ENCODE data around the gene SUDS3.

SUDS3 gene

GRCh38 chr12:118417942-118418341 is 41.6 kb downstream of the SUDS3 start:
- Histone ChIP-seq H3K27ac (no peak overlapping the region), H3K9me3 (no peaks in the 10 kb centered on the region), H3K4me1 (ENCODE audit: control insufficient read depth in 1 of 2, insufficient read depth in 1 of 2, low read depth in 1 of 2, low read length in 1 of 2) (no peaks in the 10 kb centered on the region), H3K4me3 (ENCODE audit: low read depth in 1 of 2, low read length in 1 of 2) (no peak overlapping the region), H3K36me3 (peaks cover 41% of the 10 kb centered on the region), H3K27me3 (no peaks in the 10 kb centered on the region)
- TF ChIP-seq CTCF (IDR thresholded peaks at IDR 0.05) = no peak

- TF ChIP-seq CTCF (IDR thresholded peaks at IDR 0.05) = no peak
- Histone ChIP-seq H3K4me3 (ENCODE audit: low read depth in 1 of 2, low read length in 1 of 2) (no peak overlapping the region), H3K36me3 (peaks cover 36% of the 10 kb centered on the region), H3K27ac (no peak overlapping the region), H3K27me3 (no peaks in the 10 kb centered on the region), H3K9me3 (no peaks in the 10 kb centered on the region), H3K4me1 (ENCODE audit: control insufficient read depth in 1 of 2, insufficient read depth in 1 of 2, low read depth in 1 of 2, low read length in 1 of 2) (no peaks in the 10 kb centered on the region)
Measured at GRCh38 chr12:118418385-118419057, 42.2 kb downstream of the SUDS3 start.

- no peak for TF ChIP-seq CTCF (IDR thresholded peaks at IDR 0.05)
- Histone ChIP-seq H3K9me3 (no peaks in the 10 kb centered on the region), H3K4me1 (ENCODE audit: control insufficient read depth in 1 of 2, insufficient read depth in 1 of 2, low read depth in 1 of 2, low read length in 1 of 2) (no peaks in the 10 kb centered on the region), H3K27me3 (no peaks in the 10 kb centered on the region), H3K36me3 (peaks cover 14% of the 10 kb centered on the region), H3K27ac (no peak overlapping the region), H3K4me3 (ENCODE audit: low read depth in 1 of 2, low read length in 1 of 2) (no peak overlapping the region)
Measured at GRCh38 chr12:118420673-118421072, 44.3 kb downstream of the SUDS3 start.

- TF ChIP-seq CTCF (IDR thresholded peaks at IDR 0.05) = no peak
- Histone ChIP-seq H3K4me3 (ENCODE audit: low read depth in 1 of 2, low read length in 1 of 2) (no peak overlapping the region), H3K4me1 (ENCODE audit: control insufficient read depth in 1 of 2, insufficient read depth in 1 of 2, low read depth in 1 of 2, low read length in 1 of 2) (no peaks in the 10 kb centered on the region), H3K27me3 (no peaks in the 10 kb centered on the region), H3K27ac (no peak overlapping the region), H3K36me3 (no peaks in the 10 kb centered on the region), H3K9me3 (no peaks in the 10 kb centered on the region)
Measured at GRCh38 chr12:118424884-118425283, 48.5 kb downstream of the SUDS3 start.

- Histone ChIP-seq H3K9me3 (no peaks in the 10 kb centered on the region), H3K27ac (no peak overlapping the region), H3K4me3 (ENCODE audit: low read depth in 1 of 2, low read length in 1 of 2) (no peak overlapping the region), H3K4me1 (ENCODE audit: control insufficient read depth in 1 of 2, insufficient read depth in 1 of 2, low read depth in 1 of 2, low read length in 1 of 2) (no peaks in the 10 kb centered on the region), H3K36me3 (no peaks in the 10 kb centered on the region), H3K27me3 (no peaks in the 10 kb centered on the region)
- TF ChIP-seq CTCF (IDR thresholded peaks at IDR 0.05) = no peak
Measured at GRCh38 chr12:118425364-118425763, 49.0 kb downstream of the SUDS3 start.

Measured in neutrophil (primary cell).